DOHH2 (cell line): Measurements from ENCODE around the gene SIK3.

Experiments used
- H3F3A ChIP-seq: fragments of 200-600 bp; sonication (generic), shearing (Covaris generic); 2 replicates; pipeline ENCODE4 v1.6.0; 2016; ENCODE audit warnings: antibody characterized with exemption, mild to moderate bottlenecking; ENCODE audit not compliant: control insufficient read depth, insufficient read depth
- H3K27ac ChIP-seq: fragments of 200-600 bp; sonication (generic); 2 replicates; pipeline ENCODE4 v1.5.1; 2014; ENCODE audit warnings: low read depth, mild to moderate bottlenecking, low read length, moderate library complexity
- H3K27me3 ChIP-seq: fragments of 200-600 bp; sonication (generic); 2 replicates; pipeline ENCODE4 v1.6.1; 2014; ENCODE audit warnings: mild to moderate bottlenecking, low read length, mixed read lengths; ENCODE audit not compliant: control insufficient read depth
- H3K36me3 ChIP-seq: fragments of 200-600 bp; sonication (generic); 2 replicates; pipeline ENCODE4 v1.6.1; 2014; ENCODE audit warnings: mild to moderate bottlenecking, low read length, moderate library complexity, mixed read lengths; ENCODE audit not compliant: control insufficient read depth
- H3K4me1 ChIP-seq: fragments of 200-600 bp; sonication (generic); 2 replicates; pipeline ENCODE4 v1.6.1; 2014; ENCODE audit warnings: mild to moderate bottlenecking, low read length, mixed read lengths; ENCODE audit not compliant: control insufficient read depth
- H3K4me2 ChIP-seq: fragments of 200-600 bp; sonication (generic); 2 replicates; pipeline ENCODE4 v1.6.0; 2014; ENCODE audit warnings: mild to moderate bottlenecking, low read length, moderate library complexity
- H3K4me3 ChIP-seq: fragments of 200-600 bp; sonication (generic); 2 replicates; pipeline ENCODE4 v1.5.1; 2014; ENCODE audit warnings: mild to moderate bottlenecking, low read length, mixed read lengths
- H3K79me2 ChIP-seq: fragments of 200-600 bp; sonication (generic); 2 replicates; pipeline ENCODE4 v1.6.1; 2014; ENCODE audit warnings: mild to moderate bottlenecking, low read length, mixed read lengths; ENCODE audit not compliant: control insufficient read depth
- H3K9me2 ChIP-seq: fragments of 200-600 bp; sonication (generic); replicated peaks from 2 replicates; pipeline ENCODE4 v1.6.1; 2014; ENCODE audit warnings: mild to moderate bottlenecking, low read length, mixed read lengths; ENCODE audit not compliant: control insufficient read depth
- H3K9me3 ChIP-seq: fragments of 200-600 bp; sonication (generic); 2 replicates; pipeline ENCODE4 v1.6.1; 2014; ENCODE audit warnings: antibody characterized with exemption, low read length, mixed read lengths; ENCODE audit not compliant: control insufficient read depth, insufficient read depth
- H4K20me1 ChIP-seq: fragments of 200-600 bp; sonication (generic); 2 replicates; pipeline ENCODE4 v1.6.0; 2014; ENCODE audit warnings: low read depth, mild to moderate bottlenecking, antibody characterized with exemption, low read length, moderate library complexity; ENCODE audit not compliant: control insufficient read depth, insufficient read depth
- CTCF ChIP-seq: fragments of 200-600 bp; sonication (generic); IDR thresholded peaks from one replicate; pipeline ENCODE4 v1.5.1; 2014; ENCODE audit warnings: antibody characterized with exemption, mild to moderate bottlenecking, low read depth, low read length; ENCODE audit not compliant: poor library complexity, severe bottlenecking
- EZH2phosphoT487 ChIP-seq: fragments of 200-600 bp; sonication (generic); IDR thresholded peaks from 2 replicates; pipeline ENCODE4 v1.6.1; 2017; ENCODE audit warnings: borderline replicate concordance, mild to moderate bottlenecking, antibody characterized with exemption, low read length, moderate library complexity, mixed read lengths

The SIK3 gene

GRCh38 chr11:117096201-117096991 lies 1.8 kb downstream of the SIK3 start:
- H3K4me2 ChIP-seq, result peak overlapping the region; percentile 76
- H3F3A ChIP-seq, result 0 out of 2 replicates have a peak, but pooled peaks cover 2% of the 10 kb centered on the region
- no peak overlapping the region for H3K27ac ChIP-seq
- peaks cover 69% of the 10 kb centered on the region for H3K79me2 ChIP-seq
- H3K9me2 ChIP-seq, result no peaks in the 10 kb centered on the region
- H3K27me3 ChIP-seq, result no peaks in the 10 kb centered on the region
- H3K9me3 ChIP-seq, result no peaks in the 10 kb centered on the region
- H3K4me1 ChIP-seq, result peaks cover 41% of the 10 kb centered on the region
- peak overlapping the region; percentile 77 for H3K4me3 ChIP-seq
- no peaks in the 10 kb centered on the region; the same call in 1 of the 2 replicates for H3K36me3 ChIP-seq
- TF ChIP-seq CTCF, result no peak
- TF ChIP-seq EZH2phosphoT487, result no peak
- H4K20me1 ChIP-seq, result peaks cover 13% of the 10 kb centered on the region; the same call in 1 of the 2 replicates

GRCh38 chr11:117095284-117096161 lies 2.7 kb downstream of the SIK3 start:
- 0 out of 2 replicates have a peak, but pooled peaks cover 2% of the 10 kb centered on the region for H3F3A ChIP-seq
- H4K20me1 ChIP-seq, result peaks cover 13% of the 10 kb centered on the region; the same call in 1 of the 2 replicates
- peaks cover 41% of the 10 kb centered on the region for H3K4me1 ChIP-seq
- H3K79me2 ChIP-seq, result peaks cover 77% of the 10 kb centered on the region
- no peaks in the 10 kb centered on the region for H3K27me3 ChIP-seq
- H3K27ac ChIP-seq, result no peak overlapping the region
- peak overlapping the region; percentile 77 for H3K4me3 ChIP-seq
- peak overlapping the region; percentile 76 for H3K4me2 ChIP-seq
- TF ChIP-seq CTCF, result no peak
- TF ChIP-seq EZH2phosphoT487, result no peak
- no peaks in the 10 kb centered on the region; the same call in 1 of the 2 replicates for H3K36me3 ChIP-seq
- no peaks in the 10 kb centered on the region for H3K9me2 ChIP-seq
- H3K9me3 ChIP-seq, result no peaks in the 10 kb centered on the region

- H4K20me1 ChIP-seq, result peaks cover 13% of the 10 kb centered on the region; the same call in 1 of the 2 replicates
- H3K9me2 ChIP-seq, result no peaks in the 10 kb centered on the region
- no peaks in the 10 kb centered on the region for H3K9me3 ChIP-seq
- H3K36me3 ChIP-seq, result no peaks in the 10 kb centered on the region; the same call in 1 of the 2 replicates
- H3K27ac ChIP-seq, result no peak overlapping the region
- TF ChIP-seq EZH2phosphoT487 (no peak), CTCF (no peak)
- H3F3A ChIP-seq, result 0 out of 2 replicates have a peak, but pooled peaks cover 2% of the 10 kb centered on the region
- H3K27me3 ChIP-seq, result no peaks in the 10 kb centered on the region
- H3K79me2 ChIP-seq, result peaks cover 84% of the 10 kb centered on the region
- H3K4me3 ChIP-seq, result no peak overlapping the region
- H3K4me1 ChIP-seq, result peaks cover 40% of the 10 kb centered on the region
- H3K4me2 ChIP-seq, result no peak overlapping the region
These were observed 3.5 kb downstream of the SIK3 start for GRCh38 chr11:117094776-117095175.
